Stimulated activated CD4-positive, alpha-beta T cell treated with anti-CD3 and anti-CD28 coated beads, Interleukin-2, amount 100 ng/mL, for 4 hours (primary cell): Measurements from ENCODE around the gene FGF3.

Source experiments
- DNase-seq: peaks from one replicate; pipeline ENCODE4 v3.0.0-alpha.2; 2020; ENCODE audit warnings: low read depth

FGF3 gene

DNA sequence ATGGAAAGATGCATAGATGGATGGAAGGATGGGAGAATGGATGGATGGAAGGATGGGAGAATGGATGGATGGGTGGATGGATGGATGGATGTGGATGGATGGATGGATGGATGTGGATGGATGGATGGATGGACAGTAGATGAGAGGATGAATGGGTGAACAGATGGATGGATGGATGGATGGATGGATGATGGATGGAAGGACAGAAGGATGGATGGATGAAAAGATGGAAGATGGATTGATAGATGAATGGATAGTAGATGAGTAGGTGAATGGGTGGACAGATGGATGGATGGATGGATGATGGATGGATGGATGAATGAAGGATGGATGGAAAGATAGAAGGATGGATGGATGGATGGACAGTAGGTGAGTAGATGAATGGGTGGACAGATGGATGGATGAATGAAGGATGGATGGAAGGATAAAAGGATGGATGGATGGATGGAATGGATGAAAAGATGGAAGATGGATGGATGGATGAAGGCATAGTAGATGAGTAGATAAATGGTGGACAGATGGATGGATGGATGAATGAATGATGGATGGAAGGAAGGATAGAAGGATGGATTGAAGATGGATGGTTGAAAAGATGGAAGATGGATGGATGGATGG, 15.5 kb downstream of the FGF3 start:
- DNase-seq, result no peak

DNA sequence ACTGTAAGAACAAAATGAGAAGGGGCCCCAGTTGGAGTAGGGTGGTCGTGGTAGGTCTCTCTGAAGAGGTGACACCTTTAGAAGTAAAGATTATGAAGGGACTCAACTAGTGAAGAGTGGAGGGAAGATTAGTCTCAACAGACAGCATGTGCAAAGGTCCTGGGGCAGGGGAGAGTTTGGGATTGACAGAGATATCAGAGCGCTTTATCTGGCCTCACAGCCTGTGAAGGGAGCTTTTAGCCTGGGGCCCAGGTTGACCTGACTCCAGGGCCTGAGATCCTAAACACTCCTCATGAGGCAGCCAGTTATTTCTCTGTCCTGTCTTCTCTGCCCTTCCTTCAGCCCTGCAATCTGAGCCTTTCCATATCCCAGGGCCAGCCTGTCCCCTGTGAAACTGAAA, 16.2 kb downstream of the FGF3 start:
- DNase-seq, result no peak

GRCh38 chr11:69802590-69802989, 16.6 kb downstream of the FGF3 start:
- no peak for DNase-seq

- no peak for DNase-seq
These were observed 17.5 kb downstream of the FGF3 start for GRCh38 chr11:69801513-69802335.

GRCh38 chr11:69800278-69800677, 18.9 kb downstream of the FGF3 start:
- no peak for DNase-seq

GRCh38 chr11:69799582-69799981, 19.6 kb downstream of the FGF3 start:
- no peak for DNase-seq

GRCh38 chr11:69799097-69799496, 20.1 kb downstream of the FGF3 start:
- no peak for DNase-seq

DNA sequence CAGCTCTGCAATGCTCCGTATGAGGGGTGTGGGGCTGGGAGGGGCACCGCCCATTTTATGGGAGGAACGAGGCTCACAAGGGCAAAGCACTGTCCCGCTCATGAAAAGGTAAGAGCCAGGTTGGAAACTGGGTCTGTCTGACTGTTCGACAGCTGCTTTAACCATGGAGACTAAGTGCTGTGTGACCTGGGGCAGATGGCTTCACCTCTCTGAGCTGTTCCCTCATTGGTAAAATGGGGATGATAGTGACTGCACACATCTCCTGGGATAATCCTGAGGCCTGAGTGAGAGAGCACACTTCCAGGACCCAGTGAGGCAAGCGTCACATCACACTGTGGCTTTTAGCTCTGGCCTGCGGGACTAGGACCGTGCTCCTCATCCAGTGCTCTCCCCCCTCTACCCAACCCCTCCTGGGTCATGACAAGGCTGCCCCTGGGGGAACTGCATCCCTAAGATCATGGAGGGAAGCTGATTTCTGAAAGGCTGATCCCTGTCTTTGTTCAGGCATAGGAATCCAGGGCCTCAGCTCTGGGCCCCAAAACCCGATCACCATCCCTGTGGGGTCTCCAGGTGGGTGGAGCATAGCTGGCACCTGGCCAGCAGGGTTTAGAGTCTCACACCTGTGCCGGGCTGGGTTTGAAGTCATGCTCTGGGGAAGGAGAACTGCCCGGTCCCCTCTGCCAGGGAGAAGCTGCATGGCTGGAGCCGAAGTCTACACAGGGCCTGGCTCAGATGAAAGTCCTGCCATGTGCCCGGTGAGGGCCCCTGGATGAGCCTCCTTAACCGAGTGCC, 21.3 kb downstream of the FGF3 start:
- no peak for DNase-seq

- no peak for DNase-seq
These were observed 22.1 kb downstream of the FGF3 start for GRCh38 chr11:69797156-69797555.

GRCh38 chr11:69796063-69796462, 23.2 kb downstream of the FGF3 start:
- no peak for DNase-seq

DNA sequence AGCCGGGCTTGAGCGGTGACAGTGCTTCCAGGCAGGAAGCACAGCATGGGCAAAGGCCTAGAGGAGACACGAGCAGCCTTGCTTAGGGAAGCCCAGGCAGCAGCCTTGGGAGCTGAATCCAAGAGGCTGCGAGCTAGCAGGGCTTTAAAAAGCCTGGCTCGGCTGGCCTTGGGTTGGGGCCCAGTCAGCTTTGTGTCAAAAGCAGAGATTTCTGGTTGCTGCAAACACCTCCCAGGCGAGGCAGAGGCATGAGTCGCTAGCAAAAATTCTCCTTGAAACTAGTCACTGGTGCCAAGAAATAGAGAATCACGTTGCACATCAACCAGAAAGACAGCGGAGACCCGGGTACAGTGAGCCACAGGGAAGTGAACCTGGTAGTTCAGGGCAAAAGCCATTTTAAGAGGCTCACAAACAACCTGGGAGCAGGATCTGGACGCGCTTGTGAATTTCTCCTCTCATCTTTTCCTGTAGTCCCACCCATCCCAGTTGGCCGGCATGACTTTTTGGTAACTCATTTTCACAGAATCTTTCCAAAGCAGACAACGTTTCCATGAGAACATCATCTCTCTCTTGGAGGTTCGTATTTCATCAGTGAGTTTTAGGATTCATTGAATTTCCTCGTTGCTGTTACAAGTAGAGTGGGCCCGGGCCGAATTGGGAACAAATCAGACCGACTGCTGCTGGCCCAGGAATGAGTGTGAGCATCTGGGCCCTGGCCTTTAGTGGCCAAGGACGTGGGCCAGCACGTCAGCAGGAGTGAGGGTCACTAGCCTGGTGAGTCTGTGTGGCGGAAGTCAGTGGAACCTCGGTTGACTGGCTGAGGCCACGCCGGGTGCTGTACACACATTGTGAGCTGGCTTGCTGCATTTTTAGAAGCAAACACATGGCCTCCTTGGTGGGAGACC, 27.7 kb downstream of the FGF3 start:
- DNase-seq, result no peak

GRCh38 chr11:69788956-69789355, 30.3 kb downstream of the FGF3 start:
- no peak for DNase-seq

DNA sequence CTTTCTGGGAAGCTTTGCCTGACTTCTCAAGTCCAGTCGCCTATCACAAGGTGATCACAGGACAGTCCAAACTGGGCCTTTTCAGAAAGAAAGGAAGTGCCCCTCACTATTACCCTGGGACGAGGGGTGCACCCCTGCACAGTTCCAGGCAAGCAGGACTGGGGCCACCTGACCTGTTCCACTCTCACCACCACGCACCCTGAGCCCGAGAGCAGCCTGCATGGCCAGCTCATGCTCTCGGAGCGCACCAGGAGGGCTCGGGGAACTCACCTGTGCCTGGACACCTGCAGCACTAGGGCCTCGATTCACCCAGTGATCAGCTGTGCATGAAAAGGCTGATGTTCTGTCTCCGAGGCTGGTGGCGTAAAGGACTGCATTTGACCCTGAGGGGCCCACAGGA, 31.3 kb downstream of the FGF3 start:
- DNase-seq, result no peak

DNA sequence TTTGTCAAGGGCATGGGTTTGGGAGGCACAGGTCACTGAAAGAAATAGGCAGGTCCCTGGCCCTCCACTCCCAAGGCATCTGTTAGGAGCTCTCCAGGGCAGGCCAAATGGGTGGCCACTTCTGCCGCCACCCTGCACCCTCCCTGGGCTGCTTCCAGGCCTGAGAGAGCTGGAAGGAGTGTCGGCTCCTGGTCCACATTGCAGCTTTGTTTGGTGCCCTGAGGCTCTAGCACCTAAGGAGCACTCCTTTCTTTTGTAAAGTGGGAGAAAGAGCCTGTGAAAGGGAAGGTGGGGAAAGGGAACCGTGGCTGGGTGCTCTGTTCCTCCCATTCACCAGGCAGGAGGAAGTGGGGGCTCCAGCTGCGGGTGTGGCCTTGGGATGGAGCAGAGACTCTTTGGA, 31.8 kb downstream of the FGF3 start:
- no peak for DNase-seq

DNA sequence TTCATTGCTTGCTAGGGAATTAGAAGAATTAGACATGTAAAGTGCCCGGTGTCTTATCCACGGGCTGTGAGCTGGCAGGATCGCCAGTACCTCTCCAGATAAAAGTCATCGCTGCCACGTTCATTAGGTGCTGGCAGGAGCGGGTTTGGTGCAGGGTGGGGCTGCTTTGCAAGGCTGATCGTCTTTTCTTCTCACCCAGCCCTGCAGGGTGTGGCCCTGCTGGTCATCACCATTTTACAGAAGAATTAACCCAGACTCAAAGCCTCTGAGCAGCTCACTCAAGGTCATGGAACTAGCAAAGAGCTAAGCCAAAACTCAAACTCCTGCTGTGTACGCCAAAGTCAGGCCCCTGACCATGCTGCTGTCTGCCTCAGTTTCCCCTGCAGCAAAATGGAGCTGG, 38.0 kb downstream of the FGF3 start:
- DNase-seq, result no peak

GRCh38 chr11:69778373-69778772, 40.8 kb downstream of the FGF3 start:
- no peak for DNase-seq

DNA sequence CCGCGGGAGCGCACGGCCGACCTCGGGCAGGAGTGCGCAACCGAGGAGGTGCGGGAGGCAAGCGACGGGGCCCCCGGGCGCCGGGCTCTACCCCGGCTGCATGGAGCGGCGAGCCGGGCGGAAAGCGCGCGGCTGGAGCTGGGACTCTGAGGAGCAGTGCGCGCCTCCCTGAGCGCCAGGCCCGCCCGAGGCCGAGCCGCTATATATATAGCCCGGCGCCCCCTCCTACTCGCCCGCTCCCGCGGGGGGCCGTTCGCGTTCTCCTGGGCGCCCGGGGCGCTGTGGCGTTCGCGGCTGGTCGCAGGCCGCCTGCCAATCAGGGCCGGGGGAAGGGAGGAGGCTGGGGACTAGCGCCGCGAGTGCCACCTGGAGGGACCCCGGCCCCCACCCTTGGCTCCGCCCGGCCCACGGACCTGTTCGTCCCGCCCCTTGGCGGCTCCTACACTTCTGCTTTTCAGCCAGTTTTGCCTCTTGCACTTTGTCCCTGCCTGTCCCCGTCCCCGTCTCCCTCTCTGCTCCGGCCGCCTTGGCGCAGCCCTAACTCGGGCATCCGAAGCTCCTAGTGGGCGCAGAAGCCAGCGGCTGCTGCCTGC, 44.0 kb downstream of the FGF3 start, which contains the start of gene FGF4:
TSS of gene FGF4 (minus strand) at position 179 of the 593 bp plus-strand sequence. CDS start 257 bp downstream, outside the sequence.
- DNase-seq, result no peak

DNA sequence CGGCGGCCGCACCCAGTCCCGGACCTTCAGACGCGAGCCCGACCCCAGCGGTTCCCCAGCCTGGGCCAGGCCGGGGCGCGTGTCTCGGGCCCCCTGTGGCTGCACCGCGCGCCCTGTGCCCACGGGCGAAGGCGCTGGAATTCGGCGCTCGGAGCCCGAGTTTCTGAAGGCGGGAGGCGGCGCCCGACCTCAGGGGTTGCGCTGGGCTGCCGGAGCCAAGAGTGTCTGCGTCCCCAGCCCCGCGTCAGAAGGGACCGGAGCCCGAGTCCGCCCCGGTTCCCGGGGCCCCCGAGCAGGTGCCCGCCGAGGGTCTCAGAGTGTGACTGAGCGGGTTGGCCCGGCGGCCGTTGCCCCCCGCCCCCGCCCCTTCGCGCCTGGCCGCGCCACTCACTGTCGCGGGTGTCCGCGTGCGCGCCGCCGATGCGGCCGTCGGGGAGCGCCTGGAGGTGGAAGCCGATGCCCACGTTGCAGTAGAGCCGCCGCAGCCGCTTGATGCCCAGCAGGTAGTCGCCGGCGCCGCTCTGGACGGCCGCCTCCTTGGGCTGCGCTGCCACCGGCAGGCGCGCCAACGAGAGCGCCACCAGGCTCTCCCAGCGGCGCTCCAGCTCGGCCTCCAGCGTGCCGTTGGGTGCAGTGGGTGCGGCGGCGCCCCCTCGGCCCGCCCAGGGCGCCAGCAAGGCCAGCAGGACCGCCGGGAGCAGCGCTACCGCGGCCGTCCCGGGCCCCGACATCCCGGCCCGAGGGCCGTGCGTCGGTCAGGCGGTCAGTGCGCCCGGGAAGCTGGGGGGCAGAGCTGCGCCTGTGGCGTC, 44.7 kb downstream of the FGF3 start:
- no peak for DNase-seq

DNA sequence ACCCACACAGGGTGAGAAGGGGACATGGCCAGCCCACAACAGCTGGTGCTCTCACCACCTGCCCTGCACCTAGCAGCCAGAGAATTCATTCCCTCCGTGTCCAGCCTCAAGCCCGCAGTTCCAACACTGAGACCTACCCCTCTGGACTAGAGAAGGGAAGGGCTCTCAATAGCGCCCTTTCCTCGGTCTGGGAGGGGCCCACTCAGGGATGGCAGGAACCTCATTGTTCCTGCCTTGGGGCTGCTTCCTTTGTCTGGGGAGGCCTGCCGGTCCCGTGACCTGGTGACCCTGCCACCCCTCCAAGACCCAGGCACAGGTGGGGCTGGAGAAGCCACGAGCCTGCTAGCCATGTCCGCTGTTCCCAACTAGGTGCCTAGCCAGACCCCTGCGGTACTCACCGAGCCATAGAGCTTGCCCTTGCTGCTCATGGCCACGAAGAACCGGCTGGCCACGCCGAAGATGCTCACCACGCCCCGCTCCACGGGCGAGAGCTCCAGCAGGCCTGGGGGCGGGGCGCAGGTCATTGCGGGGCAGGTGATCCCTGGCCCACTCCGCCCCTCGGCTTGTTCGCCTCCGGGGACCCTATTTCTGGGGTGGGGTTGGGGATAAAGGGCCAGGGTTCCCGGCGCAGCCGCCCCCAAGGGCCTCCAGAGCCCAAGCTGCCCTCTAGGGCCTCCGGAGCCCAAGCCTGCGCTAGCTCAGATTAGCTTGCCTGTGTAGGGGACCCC, 45.4 kb downstream of the FGF3 start:
- no peak for DNase-seq

GRCh38 chr11:69771466-69771865, 47.8 kb downstream of the FGF3 start:
- no peak for DNase-seq
